Middle frontal gyrus (tissue), 1 donor: ENCODE data around the gene LPAR2.
A peak's percentile ranks its signal among the peaks of the same experiment; 100 is the strongest.

Experiments used
- DNase-seq: peaks from one replicate; pipeline ENCODE4 v3.0.0-alpha.2; 2015; ENCODE audit warnings: low spot score; ENCODE audit errors: extremely low spot score

LPAR2 gene

GRCh38 chr19:19653597-19654147, 25.7 kb upstream of the LPAR2 start:
- DNase-seq = no peak

GRCh38 chr19:19652482-19653295, 24.7 kb upstream of the LPAR2 start:
- DNase-seq = no peak

- DNase-seq = no peak
Measured at GRCh38 chr19:19651076-19651475, 23.1 kb upstream of the LPAR2 start.

- DNase-seq = no peak
Measured at GRCh38 chr19:19650331-19650730, 22.3 kb upstream of the LPAR2 start.

GRCh38 chr19:19649580-19649995, 21.6 kb upstream of the LPAR2 start:
- no peak for DNase-seq

- DNase-seq = no peak
Measured at GRCh38 chr19:19649155-19649554, 21.1 kb upstream of the LPAR2 start.

- no peak for DNase-seq
Measured at GRCh38 chr19:19647037-19647835, 19.2 kb upstream of the LPAR2 start.

- no peak for DNase-seq
Measured at GRCh38 chr19:19645233-19645870, 17.3 kb upstream of the LPAR2 start.

GRCh38 chr19:19644054-19644388, 16.0 kb upstream of the LPAR2 start:
- DNase-seq = no peak

GRCh38 chr19:19643158-19644053, 15.4 kb upstream of the LPAR2 start, which contains the start of gene GMIP:
TSS of gene GMIP (minus strand) at chr19:19643657. CDS start at chr19:19643529, 128 bp downstream.
- DNase-seq = peak; percentile 19

- no peak for DNase-seq
Measured at GRCh38 chr19:19642506-19643157, 14.6 kb upstream of the LPAR2 start.

GRCh38 chr19:19637523-19638251, 9.7 kb upstream of the LPAR2 start:
- DNase-seq = no peak

- no peak for DNase-seq
Measured at GRCh38 chr19:19637186-19637522, 9.1 kb upstream of the LPAR2 start.

GRCh38 chr19:19636573-19637185, 8.7 kb upstream of the LPAR2 start:
- no peak for DNase-seq

GRCh38 chr19:19635313-19635702, 7.3 kb upstream of the LPAR2 start:
- DNase-seq = no peak

- no peak for DNase-seq
Measured at GRCh38 chr19:19634516-19635312, 6.7 kb upstream of the LPAR2 start.

- no peak for DNase-seq
Measured at GRCh38 chr19:19633711-19634515, 5.9 kb upstream of the LPAR2 start.

GRCh38 chr19:19632661-19633060, 4.6 kb upstream of the LPAR2 start:
- DNase-seq = no peak
